ENCODE data around the gene SYTL3. TPM values are rescaled to one million over a fixed set of nuclear protein-coding genes. Genes with fewer than 3 reads are reported as not detected.

The SYTL3 gene
- total RNA-seq, 2 donors from 2014 or later = 1.3 to 1.8 TPM

DNA sequence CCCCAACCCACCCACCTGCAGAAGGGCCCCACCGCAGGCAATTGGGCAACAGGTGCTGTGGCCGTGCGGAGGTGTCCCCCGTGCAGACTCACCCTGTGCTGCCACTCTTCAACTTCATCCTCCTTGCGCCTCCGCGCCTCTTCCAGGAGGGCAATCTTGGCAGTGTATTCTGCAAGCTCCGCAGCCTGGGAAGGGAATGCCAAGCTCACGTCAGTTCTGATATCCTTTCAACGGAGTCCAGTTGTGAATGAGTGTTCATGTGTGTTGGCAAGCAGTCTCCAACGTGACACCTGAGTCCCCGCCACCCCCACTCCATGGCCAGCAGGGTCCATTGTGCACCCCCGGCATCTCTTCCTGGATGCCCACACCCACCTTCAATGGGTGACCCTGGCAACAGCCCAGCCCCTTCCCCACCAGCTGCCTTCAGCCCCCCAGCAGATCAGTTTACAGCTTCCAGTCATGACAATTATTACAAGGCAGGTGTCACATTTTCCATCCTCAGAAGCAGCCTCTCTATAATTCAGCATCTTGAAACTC is 119.4 kb downstream of the SYTL3 start:
- H3K9me3 ChIP-seq = no peaks in the 10 kb centered on the region
- ATAC-seq (no peak), DNase-seq (no peak)
- peaks cover 46 to 67% of the 10 kb centered on the region in 2 donors for H3K36me3 ChIP-seq (replicated peaks in 1 of 2; ENCODE audit: insufficient read depth in 1 of 2, low read depth in 2 of 2)
- 84 to 88% methylated on average over 13 of the region's 13 CpGs for WGBS, 2 donors
- H3K27me3 ChIP-seq = no peaks in the 10 kb centered on the region
- intact Hi-C loops (cut with DNase I) = no loop called here
- H3K4me3 ChIP-seq = no peak overlapping the region
- no peak overlapping the region for H3K27ac ChIP-seq
- no peak for TF ChIP-seq POLR2A (IDR thresholded peaks at IDR 0.05)
- TF ChIP-seq, protein P1, sequence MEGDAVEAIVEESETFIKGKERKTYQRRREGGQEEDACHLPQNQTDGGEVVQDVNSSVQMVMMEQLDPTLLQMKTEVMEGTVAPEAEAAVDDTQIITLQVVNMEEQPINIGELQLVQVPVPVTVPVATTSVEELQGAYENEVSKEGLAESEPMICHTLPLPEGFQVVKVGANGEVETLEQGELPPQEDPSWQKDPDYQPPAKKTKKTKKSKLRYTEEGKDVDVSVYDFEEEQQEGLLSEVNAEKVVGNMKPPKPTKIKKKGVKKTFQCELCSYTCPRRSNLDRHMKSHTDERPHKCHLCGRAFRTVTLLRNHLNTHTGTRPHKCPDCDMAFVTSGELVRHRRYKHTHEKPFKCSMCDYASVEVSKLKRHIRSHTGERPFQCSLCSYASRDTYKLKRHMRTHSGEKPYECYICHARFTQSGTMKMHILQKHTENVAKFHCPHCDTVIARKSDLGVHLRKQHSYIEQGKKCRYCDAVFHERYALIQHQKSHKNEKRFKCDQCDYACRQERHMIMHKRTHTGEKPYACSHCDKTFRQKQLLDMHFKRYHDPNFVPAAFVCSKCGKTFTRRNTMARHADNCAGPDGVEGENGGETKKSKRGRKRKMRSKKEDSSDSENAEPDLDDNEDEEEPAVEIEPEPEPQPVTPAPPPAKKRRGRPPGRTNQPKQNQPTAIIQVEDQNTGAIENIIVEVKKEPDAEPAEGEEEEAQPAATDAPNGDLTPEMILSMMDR (IDR thresholded peaks at IDR 0.05) = no peak
- no peaks in the 10 kb centered on the region for H3K4me1 ChIP-seq

DNA sequence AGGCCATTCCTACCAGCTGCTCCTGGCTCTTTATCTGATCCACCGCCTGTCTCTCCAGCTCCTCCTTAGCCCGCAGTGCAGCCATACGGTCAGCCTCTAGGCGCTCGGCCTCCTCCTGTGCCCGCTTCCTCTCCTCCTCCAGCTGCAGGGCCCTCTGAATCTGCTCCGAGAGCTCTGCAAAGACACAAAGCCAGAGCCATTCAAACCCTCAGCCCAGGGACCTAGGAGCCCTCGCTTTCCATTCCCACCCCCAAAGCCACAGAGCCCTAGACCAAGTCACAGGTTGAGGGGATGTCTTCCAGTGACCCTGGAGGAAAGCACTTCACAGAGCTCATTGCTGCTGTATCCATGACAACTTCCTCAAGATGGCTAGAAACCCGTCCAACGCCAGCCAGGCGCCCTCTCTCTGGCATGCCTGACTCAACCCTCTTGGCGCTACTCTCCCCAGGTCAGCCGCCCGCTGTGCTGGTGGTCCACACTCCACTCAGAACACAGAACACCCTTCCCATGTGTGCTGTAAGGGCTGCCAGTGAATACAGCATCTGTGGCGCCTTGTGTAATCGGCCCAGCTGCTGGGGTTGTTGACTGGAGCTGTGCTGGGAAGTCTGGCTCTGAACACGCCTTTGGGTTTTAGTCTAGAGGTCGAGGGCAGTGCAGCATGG is 120.0 kb downstream of the SYTL3 start:
- ATAC-seq = no peak
- 90 to 91% methylated on average over 8 to 18 of the region's 18 CpGs for WGBS, 2 donors
- Histone ChIP-seq H3K36me3 (replicated peaks in 1 of 2; ENCODE audit: insufficient read depth in 1 of 2, low read depth in 2 of 2) (peaks cover 46 to 68% of the 10 kb centered on the region in 2 donors), H3K9me3 (no peaks in the 10 kb centered on the region), H3K27ac (no peak overlapping the region), H3K4me1 (no peaks in the 10 kb centered on the region), H3K4me3 (no peak overlapping the region), H3K27me3 (no peaks in the 10 kb centered on the region)
- intact Hi-C loops (cut with DNase I) = no loop called here
- DNase-seq = no peak
- TF ChIP-seq, protein P1 (IDR thresholded peaks at IDR 0.05) = no peak
- TF ChIP-seq POLR2A (IDR thresholded peaks at IDR 0.05) = no peak

DNA sequence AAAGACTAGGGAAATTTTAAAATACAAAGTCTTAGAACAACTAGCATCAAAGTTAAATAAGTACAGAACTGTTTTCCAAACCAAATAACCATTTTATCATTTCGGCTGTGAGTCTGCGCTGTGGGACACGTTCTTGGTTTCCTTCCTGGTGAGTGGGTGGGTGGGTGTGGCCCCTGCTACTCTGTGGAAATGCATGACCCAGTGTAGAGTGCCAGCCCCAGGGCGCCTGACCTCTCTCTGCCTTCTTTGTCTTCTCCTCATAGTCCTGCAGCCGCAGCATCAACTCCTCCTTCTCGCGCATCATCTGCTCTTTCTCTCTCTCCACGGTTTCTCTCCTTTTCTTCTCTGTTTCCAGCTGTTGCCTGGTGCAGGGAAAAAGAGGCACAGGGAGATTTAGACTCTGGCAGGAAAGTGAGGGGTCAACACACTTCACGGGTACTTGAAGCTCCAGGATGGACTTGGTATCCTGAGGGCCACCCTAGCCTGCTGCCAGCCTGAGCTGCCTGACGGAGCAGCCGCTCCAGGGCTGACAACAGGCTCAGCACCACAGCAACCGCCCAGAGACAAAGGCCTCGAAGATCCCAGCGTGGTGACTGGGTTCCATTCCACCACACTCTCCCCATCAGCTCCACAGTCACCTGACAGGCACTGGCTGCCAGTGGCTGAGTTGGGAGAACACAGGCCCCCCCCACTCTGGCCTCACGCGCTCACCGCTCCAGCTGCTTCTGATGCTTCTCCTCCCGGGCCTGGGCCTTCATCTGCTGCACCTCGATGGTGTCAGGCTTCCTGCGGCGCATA is 120.9 kb downstream of the SYTL3 start:
- intact Hi-C loops (cut with DNase I) = no loop called here
- 73 to 88% methylated on average over 12 to 21 of the region's 21 CpGs for WGBS, 2 donors
- ATAC-seq (no peak), DNase-seq (no peak)
- Histone ChIP-seq H3K36me3 (replicated peaks in 1 of 2; ENCODE audit: insufficient read depth in 1 of 2, low read depth in 2 of 2) (peaks cover 46 to 65% of the 10 kb centered on the region in 2 donors), H3K4me3 (no peak overlapping the region), H3K4me1 (no peaks in the 10 kb centered on the region), H3K27ac (no peak overlapping the region), H3K27me3 (no peaks in the 10 kb centered on the region), H3K9me3 (no peaks in the 10 kb centered on the region)
- TF ChIP-seq POLR2A (IDR thresholded peaks at IDR 0.05) = no peak
- TF ChIP-seq, protein P1 (IDR thresholded peaks at IDR 0.05) = no peak

DNA sequence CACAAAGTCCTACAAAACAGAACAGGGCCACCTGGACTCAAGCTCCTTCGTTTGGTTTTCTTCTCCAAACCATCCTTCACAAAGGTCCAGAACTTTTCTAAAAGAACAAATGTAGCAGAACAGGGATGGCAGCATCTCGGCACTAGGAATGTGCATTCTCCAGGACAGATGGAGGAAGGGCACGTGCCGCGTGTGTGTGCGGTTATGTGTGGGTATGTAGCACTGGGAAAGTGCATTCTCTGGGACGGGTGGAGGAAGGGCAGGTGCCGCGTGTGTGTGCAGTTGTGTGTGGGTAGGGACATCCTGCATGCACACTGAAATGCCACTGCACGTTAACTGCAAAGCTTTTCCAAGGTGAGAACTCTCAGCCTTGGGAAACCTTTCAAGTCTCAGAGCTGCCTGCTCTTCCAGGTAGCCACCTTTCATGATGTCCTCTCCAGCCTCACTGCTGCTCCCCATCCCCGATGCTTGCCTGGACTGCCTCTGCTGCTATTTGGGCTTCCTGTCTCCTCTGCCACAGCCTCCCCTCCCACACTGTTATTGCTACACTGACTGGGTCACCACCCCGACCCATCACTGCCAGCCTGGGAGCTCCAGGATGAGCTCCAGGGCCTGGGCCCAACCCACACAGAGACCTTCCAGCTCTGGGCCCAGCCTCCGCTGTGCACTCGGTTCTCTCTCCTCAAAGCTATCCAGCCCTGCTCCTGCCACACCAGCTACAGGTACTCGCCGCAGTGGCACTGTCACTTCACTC is 121.7 kb downstream of the SYTL3 start:
- 92 to 93% methylated on average over 16 of the region's 16 CpGs for WGBS, 2 donors
- peaks cover 41 to 65% of the 10 kb centered on the region in 2 donors for H3K36me3 ChIP-seq (replicated peaks in 1 of 2; ENCODE audit: insufficient read depth in 1 of 2, low read depth in 2 of 2)
- DNase-seq (no peak), ATAC-seq (no peak)
- intact Hi-C loops (cut with DNase I) = no loop called here
- H3K27ac ChIP-seq = no peak overlapping the region
- TF ChIP-seq, protein P1 (IDR thresholded peaks at IDR 0.05) = no peak
- no peak for TF ChIP-seq POLR2A (IDR thresholded peaks at IDR 0.05)
- no peaks in the 10 kb centered on the region for H3K4me1 ChIP-seq
- H3K27me3 ChIP-seq = no peaks in the 10 kb centered on the region
- H3K9me3 ChIP-seq = no peaks in the 10 kb centered on the region
- no peak overlapping the region for H3K4me3 ChIP-seq

All from body of pancreas (tissue), 4 donors.